ENCODE data around the gene RB1. TPM values are rescaled to one million over a fixed set of nuclear protein-coding genes. Genes with fewer than 3 reads are reported as not detected.

Gene RB1
- total RNA-seq, 1 experiment from 2014 or later = 57.1 TPM

DNA sequence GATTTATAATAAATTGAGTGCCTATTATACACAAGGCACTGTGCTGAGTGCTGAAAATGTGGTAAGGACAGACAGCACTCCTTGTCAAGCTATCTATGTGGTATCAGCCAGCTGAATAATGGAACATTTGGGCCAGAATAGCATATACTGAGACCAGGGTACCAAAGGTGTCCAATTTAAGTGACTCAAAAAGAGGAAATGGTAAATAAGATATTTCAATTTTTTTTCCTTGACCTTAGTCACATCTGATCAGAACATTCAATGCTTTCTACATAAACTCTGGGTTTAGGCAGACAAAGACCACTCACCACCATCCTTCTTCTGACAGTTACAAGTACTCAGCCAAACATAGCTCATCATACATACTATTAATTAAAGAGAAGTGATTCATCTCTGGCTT is 186.1 kb downstream of the RB1 start:
- no TSS peak for BruUV-seq (replicated peaks)
- TF ChIP-seq, protein P1, sequence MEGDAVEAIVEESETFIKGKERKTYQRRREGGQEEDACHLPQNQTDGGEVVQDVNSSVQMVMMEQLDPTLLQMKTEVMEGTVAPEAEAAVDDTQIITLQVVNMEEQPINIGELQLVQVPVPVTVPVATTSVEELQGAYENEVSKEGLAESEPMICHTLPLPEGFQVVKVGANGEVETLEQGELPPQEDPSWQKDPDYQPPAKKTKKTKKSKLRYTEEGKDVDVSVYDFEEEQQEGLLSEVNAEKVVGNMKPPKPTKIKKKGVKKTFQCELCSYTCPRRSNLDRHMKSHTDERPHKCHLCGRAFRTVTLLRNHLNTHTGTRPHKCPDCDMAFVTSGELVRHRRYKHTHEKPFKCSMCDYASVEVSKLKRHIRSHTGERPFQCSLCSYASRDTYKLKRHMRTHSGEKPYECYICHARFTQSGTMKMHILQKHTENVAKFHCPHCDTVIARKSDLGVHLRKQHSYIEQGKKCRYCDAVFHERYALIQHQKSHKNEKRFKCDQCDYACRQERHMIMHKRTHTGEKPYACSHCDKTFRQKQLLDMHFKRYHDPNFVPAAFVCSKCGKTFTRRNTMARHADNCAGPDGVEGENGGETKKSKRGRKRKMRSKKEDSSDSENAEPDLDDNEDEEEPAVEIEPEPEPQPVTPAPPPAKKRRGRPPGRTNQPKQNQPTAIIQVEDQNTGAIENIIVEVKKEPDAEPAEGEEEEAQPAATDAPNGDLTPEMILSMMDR (conservative IDR thresholded peaks at IDR 0.05; ENCODE audit: low read depth, low read length) = no peak
- no peak for TF ChIP-seq EZH2 (IDR thresholded peaks at IDR 0.05; ENCODE audit: borderline replicate concordance, low read depth, low read length, poor library complexity, severe bottlenecking)
- H3K4me3 ChIP-seq (ENCODE audit: low read depth, low read length, poor library complexity, severe bottlenecking) = no peak overlapping the region
- H3K4me1 ChIP-seq (ENCODE audit: insufficient read depth, low read length, poor library complexity, severe bottlenecking) = peaks cover 19% of the 10 kb centered on the region
- intact Hi-C loops (cut with micrococcal nuclease; ENCODE audit: unreplicated experiment) = no loop called here
- ChIA-PET POLR2A (ENCODE audit: low non-redundant PET) (no interaction called here), CTCF (no interaction called here)
- H3K9me3 ChIP-seq (ENCODE audit: low read depth, low read length, poor library complexity, severe bottlenecking) = no peaks in the 10 kb centered on the region
- H3K27ac ChIP-seq (ENCODE audit: low read depth, low read length, poor library complexity, severe bottlenecking) = no peak overlapping the region
- DNase-seq (ENCODE audit: low spot score) = no peak
- no peaks in the 10 kb centered on the region for H3K36me3 ChIP-seq (ENCODE audit: insufficient read depth, low read length, poor library complexity, severe bottlenecking)
- no peaks in the 10 kb centered on the region for H3K27me3 ChIP-seq (replicated peaks; ENCODE audit: insufficient read depth, low read depth, low read length, poor library complexity)

DNA sequence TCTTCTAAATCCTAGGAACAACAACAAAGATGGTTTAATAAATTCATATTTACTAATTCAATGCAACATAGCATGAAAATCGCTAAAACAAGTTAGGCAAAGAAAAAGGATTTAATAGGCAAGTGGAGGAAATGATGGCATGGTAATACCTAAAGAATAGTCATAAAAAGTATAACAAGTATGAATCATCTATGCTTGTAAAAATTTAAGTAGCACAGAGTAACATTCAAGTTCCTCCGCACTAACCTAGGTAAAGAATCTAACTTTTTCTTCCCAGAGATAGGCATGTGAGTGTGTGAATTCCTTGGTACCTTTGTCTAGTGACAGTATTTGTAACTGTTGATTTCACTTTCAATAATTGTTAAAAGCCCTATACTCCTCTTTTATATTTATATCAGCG is 186.7 kb downstream of the RB1 start:
- Histone ChIP-seq H3K36me3 (ENCODE audit: insufficient read depth, low read length, poor library complexity, severe bottlenecking) (no peaks in the 10 kb centered on the region), H3K9me3 (ENCODE audit: low read depth, low read length, poor library complexity, severe bottlenecking) (no peaks in the 10 kb centered on the region), H3K27ac (ENCODE audit: low read depth, low read length, poor library complexity, severe bottlenecking) (no peak overlapping the region), H3K27me3 (replicated peaks; ENCODE audit: insufficient read depth, low read depth, low read length, poor library complexity) (no peaks in the 10 kb centered on the region), H3K4me3 (ENCODE audit: low read depth, low read length, poor library complexity, severe bottlenecking) (no peak overlapping the region), H3K4me1 (ENCODE audit: insufficient read depth, low read length, poor library complexity, severe bottlenecking) (peaks cover 19% of the 10 kb centered on the region)
- TF ChIP-seq, protein P1 (conservative IDR thresholded peaks at IDR 0.05; ENCODE audit: low read depth, low read length) = no peak
- no peak for TF ChIP-seq EZH2 (IDR thresholded peaks at IDR 0.05; ENCODE audit: borderline replicate concordance, low read depth, low read length, poor library complexity, severe bottlenecking)
- ChIA-PET CTCF (no interaction called here), POLR2A (ENCODE audit: low non-redundant PET) (no interaction called here)
- intact Hi-C loops (cut with micrococcal nuclease; ENCODE audit: unreplicated experiment) = no loop called here
- BruUV-seq (replicated peaks) = no TSS peak
- DNase-seq (ENCODE audit: low spot score) = peak; percentile 4

DNA sequence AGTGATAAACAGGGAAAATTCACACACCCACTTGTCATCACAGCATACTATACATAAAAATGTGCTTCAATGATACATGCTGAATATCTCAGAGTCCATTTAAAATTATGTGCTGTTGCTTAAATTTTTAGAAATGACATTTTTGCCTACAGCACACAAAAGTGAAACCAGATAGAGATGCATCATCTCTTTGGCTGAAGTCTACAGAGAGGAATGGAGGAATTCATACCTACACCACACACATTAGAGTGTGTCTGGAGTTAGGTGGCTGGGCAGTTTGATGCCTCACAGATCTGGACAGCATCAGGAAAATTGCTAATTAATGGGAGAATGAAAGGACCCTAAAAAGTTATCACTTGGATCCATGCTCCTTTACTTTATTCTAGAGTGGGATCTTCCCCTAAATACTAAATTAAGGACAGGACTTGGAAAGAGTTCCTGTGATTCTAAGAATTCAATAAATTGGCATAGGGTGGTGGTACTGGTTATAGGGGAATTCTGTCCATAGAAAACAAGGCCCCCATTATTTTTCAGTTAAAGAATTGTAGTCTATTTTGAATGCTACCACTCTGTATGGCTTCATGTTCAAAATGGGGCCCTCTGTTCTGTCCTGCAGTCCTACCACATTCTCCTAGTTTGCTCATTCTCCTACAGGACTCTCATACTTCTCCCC is 188.0 kb downstream of the RB1 start:
- no peak for TF ChIP-seq EZH2 (IDR thresholded peaks at IDR 0.05; ENCODE audit: borderline replicate concordance, low read depth, low read length, poor library complexity, severe bottlenecking)
- TF ChIP-seq, protein P1 (conservative IDR thresholded peaks at IDR 0.05; ENCODE audit: low read depth, low read length) = no peak
- no peaks in the 10 kb centered on the region for H3K36me3 ChIP-seq (ENCODE audit: insufficient read depth, low read length, poor library complexity, severe bottlenecking)
- DNase-seq (ENCODE audit: low spot score) = no peak
- no peaks in the 10 kb centered on the region for H3K27me3 ChIP-seq (replicated peaks; ENCODE audit: insufficient read depth, low read depth, low read length, poor library complexity)
- no peak overlapping the region for H3K4me3 ChIP-seq (ENCODE audit: low read depth, low read length, poor library complexity, severe bottlenecking)
- H3K4me1 ChIP-seq (ENCODE audit: insufficient read depth, low read length, poor library complexity, severe bottlenecking) = peaks cover 19% of the 10 kb centered on the region
- POLR2A ChIA-PET (ENCODE audit: low non-redundant PET) = no interaction called here
- intact Hi-C loops (cut with micrococcal nuclease; ENCODE audit: unreplicated experiment) = no loop called here
- BruUV-seq (replicated peaks) = no TSS peak
- CTCF ChIA-PET = no interaction called here
- no peak overlapping the region for H3K27ac ChIP-seq (ENCODE audit: low read depth, low read length, poor library complexity, severe bottlenecking)
- H3K9me3 ChIP-seq (ENCODE audit: low read depth, low read length, poor library complexity, severe bottlenecking) = no peaks in the 10 kb centered on the region

Measured in A673 (cell line).